SK-N-SH (cell line): ENCODE data around the gene CASS4. TPM values are rescaled to one million over a fixed set of nuclear protein-coding genes. Genes with fewer than 3 reads are reported as not detected.

Experiments
- CTCF ChIA-PET: fragments of 300-600, 350-600 bp; formaldehyde crosslinking; extraction: SDS; loops from one replicate; lab custom pipeline; 2021; lab: Yijun Ruan, JAX
- POLR2A ChIA-PET: fragments of 350-600 bp; sonication (Branson Sonifier 250); formaldehyde crosslinking; extraction: SDS; loops from one replicate; lab custom pipeline; 2020; ENCODE audit warnings: antibody characterized with exemption, inconsistent platforms; lab: Yijun Ruan, JAX
- DNase-seq: peaks from one replicate; pipeline ENCODE4 v3.0.0; 2012
- H2AFZ ChIP-seq: fragments of 200-600 bp; sonication (generic); 2 replicates; pipeline ENCODE4 v1.8.1; 2016; ENCODE audit warnings: antibody characterized with exemption, mild to moderate bottlenecking, low read depth
- H3F3A ChIP-seq: fragments of 200-600 bp; sonication (generic); replicated peaks from 2 replicates; pipeline ENCODE3; 2016; ENCODE audit warnings: antibody characterized with exemption, mild to moderate bottlenecking; ENCODE audit not compliant: insufficient read depth
- H3K27ac ChIP-seq, 2 experiments: fragments of 200-500 bp in 1 of 2; fragments of 200-600 bp in 1 of 2; sonication (Bioruptor generic) in 1 of 2; sonication (generic), shearing (Covaris generic) in 1 of 2; 2 replicates each; pipeline versions ENCODE4 v1.5.1 to v1.6.1; 2014 to 2016; ENCODE audit warnings: low read depth in 2 of 2, inconsistent platforms in 1 of 2, low read length in 1 of 2, mild to moderate bottlenecking in 1 of 2, mixed read lengths in 1 of 2
- H3K27me3 ChIP-seq: fragments of 200-600 bp; sonication (generic), shearing (Covaris generic); 2 replicates; pipeline ENCODE4 v1.6.1; 2016; ENCODE audit warnings: mixed run types; ENCODE audit not compliant: insufficient read depth
- H3K36me3 ChIP-seq, 2 experiments: fragments of 200-500 bp in 1 of 2; fragments of 200-600 bp in 1 of 2; sonication (Bioruptor generic) in 1 of 2; sonication (generic) in 1 of 2; replicated peaks in 1 of 2; 2 replicates each; pipeline versions ENCODE3 to v1.5.1; 2014 to 2016; ENCODE audit warnings: low read length in 1 of 2, mild to moderate bottlenecking in 1 of 2; ENCODE audit not compliant: insufficient read depth in 2 of 2, control insufficient read depth in 1 of 2
- H3K4me1 ChIP-seq, 2 experiments: fragments of 200-500 bp in 1 of 2; fragments of 200-600 bp in 1 of 2; sonication (Bioruptor generic) in 1 of 2; sonication (generic), shearing (Covaris generic) in 1 of 2; 2 replicates each; pipeline versions ENCODE4 v1.5.1 to v1.6.1; 2014 to 2016; ENCODE audit warnings: low read depth in 1 of 2, low read length in 1 of 2, mixed run types in 1 of 2; ENCODE audit not compliant: insufficient read depth in 2 of 2, control insufficient read depth in 1 of 2
- H3K4me2 ChIP-seq: fragments of 200-600 bp; sonication (generic), shearing (Covaris generic); 2 replicates; pipeline ENCODE4 v1.6.1; 2017; ENCODE audit warnings: mixed run types
- H3K4me3 ChIP-seq, 2 experiments: fragments of 200-500 bp in 1 of 2; fragments of 200-600 bp in 1 of 2; sonication (Bioruptor generic) in 1 of 2; sonication (generic), shearing (Covaris generic) in 1 of 2; 2 replicates each; pipeline versions ENCODE4 v1.5.1 to v1.8.1; 2014 to 2016; ENCODE audit warnings: low read depth in 2 of 2, inconsistent platforms in 1 of 2, low read length in 1 of 2, mild to moderate bottlenecking in 1 of 2, mixed read lengths in 1 of 2, moderate library complexity in 1 of 2
- H3K79me2 ChIP-seq: fragments of 200-600 bp; sonication (generic); 2 replicates; pipeline ENCODE4 v1.8.1; 2017; ENCODE audit warnings: mild to moderate bottlenecking; ENCODE audit not compliant: insufficient read depth
- H3K9ac ChIP-seq: fragments of 200-600 bp; sonication (generic); 2 replicates; pipeline ENCODE4 v1.6.1; 2017; ENCODE audit warnings: mixed run types
- H3K9me2 ChIP-seq: fragments of 200-600 bp; sonication (generic); 2 replicates; pipeline ENCODE4 v1.6.1; 2017; ENCODE audit warnings: mixed run types
- H3K9me3 ChIP-seq: fragments of 200-600 bp; sonication (generic); 2 replicates; pipeline ENCODE4 v1.6.1; 2017; ENCODE audit warnings: mixed run types, mild to moderate bottlenecking, moderate library complexity
- H4K20me1 ChIP-seq: fragments of 200-600 bp; sonication (generic); 2 replicates; pipeline ENCODE4 v1.6.1; 2017; ENCODE audit warnings: mild to moderate bottlenecking, mixed run types; ENCODE audit not compliant: insufficient read depth
- CHD2 ChIP-seq: fragments of 150-350 bp; IDR thresholded peaks from 2 replicates; pipeline ENCODE4 v1.6.1; 2018; ENCODE audit warnings: low read length; ENCODE audit not compliant: partially characterized antibody
- EZH2phosphoT487 ChIP-seq: fragments of 200-600 bp; sonication (generic); IDR thresholded peaks from 2 replicates; pipeline ENCODE4 v1.6.1; 2017; ENCODE audit warnings: low read depth, mixed run types, mild to moderate bottlenecking, antibody characterized with exemption, moderate library complexity, borderline replicate concordance
- GABPA ChIP-seq: IDR thresholded peaks from 2 replicates; pipeline ENCODE4 v1.4.0; 2012; ENCODE audit warnings: low read depth, mild to moderate bottlenecking
- MXI1 ChIP-seq: IDR thresholded peaks from 2 replicates; pipeline ENCODE4 v1.6.1; 2012; ENCODE audit warnings: mild to moderate bottlenecking, low read depth, low read length, improper control_type of control experiment
- NFIC ChIP-seq: IDR thresholded peaks from 2 replicates; pipeline ENCODE4 v1.4.0; 2012; ENCODE audit warnings: borderline replicate concordance
- NRF1 ChIP-seq: IDR thresholded peaks from 2 replicates; pipeline ENCODE4 v1.6.1; 2012; ENCODE audit warnings: low read depth, mild to moderate bottlenecking, low read length
- POLR2AphosphoS5 ChIP-seq: IDR thresholded peaks from 2 replicates; pipeline ENCODE4 v1.6.1; 2012; ENCODE audit warnings: low read depth, low read length
- RAD21 ChIP-seq: IDR thresholded peaks from 2 replicates; pipeline ENCODE4 v1.6.1; 2012; ENCODE audit warnings: mild to moderate bottlenecking, low read length
- SMC3 ChIP-seq: IDR thresholded peaks from 2 replicates; pipeline ENCODE4 v1.6.1; 2012; ENCODE audit warnings: low read depth, low read length, improper control_type of control experiment
- YY1 ChIP-seq: IDR thresholded peaks from 2 replicates; pipeline ENCODE4 v1.4.0; 2012; ENCODE audit warnings: low read depth, mild to moderate bottlenecking
- WGBS: methylation state at CpG from one replicate; pipeline ENCODE4 v1.1.6; 2017; ENCODE audit warnings: low lambda C conversion rate; 5-methylcytosine and 5-hydroxymethylcytosine counted together
- polyA plus RNA-seq, 3 experiments: library from polyadenylated mRNA; depleted of rRNA; stranded (reverse); fragments of >200 nt; gene quantifications; 2 replicates each; pipeline ENCODE4 v1.2.3, GENCODE V29; 2012
- TF ChIP-seq, protein P1 (sequence below): fragments of 150-350 bp; IDR thresholded peaks from 2 replicates; pipeline ENCODE4 v1.6.1; 2016; ENCODE audit warnings: mild to moderate bottlenecking, low read depth, low read length

CASS4 gene
- polyA plus RNA-seq, 1 of the 3 experiments (the other 2 are of a cell fraction): not detected

GRCh38 chr20:56368351-56369134 lies 43.5 kb upstream of the CASS4 start:
- no peak overlapping the region for H2AFZ ChIP-seq
- 92% methylated on average over 6 of the region's 6 CpGs for WGBS
- no peak overlapping the region for H3K9ac ChIP-seq
- POLR2A ChIA-PET: no interaction called here
- CTCF ChIA-PET: interaction anchor here (1.4 kb wide), 1 partner anchor 32 kb away, joined by 4 read pairs; no protein-coding TSS in a partner anchor
- peaks cover 17% of the 10 kb centered on the region for H3F3A ChIP-seq
- peaks cover 23 to 53% of the 10 kb centered on the region in 2 experiments for H3K36me3 ChIP-seq
- H3K4me2 ChIP-seq: no peak overlapping the region
- H3K79me2 ChIP-seq: peaks cover 23% of the 10 kb centered on the region; the same call in 1 of the 2 replicates
- no peaks in the 10 kb centered on the region for H3K27me3 ChIP-seq
- H3K4me3 ChIP-seq: no peak overlapping the region
- peaks cover 0 to 2% of the 10 kb centered on the region in 2 experiments; a peak in 1 of 4 replicates for H3K4me1 ChIP-seq
- no peak overlapping the region for H3K27ac ChIP-seq
- H3K9me3 ChIP-seq: no peaks in the 10 kb centered on the region
- TF ChIP-seq POLR2AphosphoS5 (no peak), SMC3 (no peak), RAD21 (no peak), YY1 (no peak), NRF1 (no peak), MXI1 (no peak), GABPA (no peak), NFIC (no peak), CHD2 (no peak)
- H4K20me1 ChIP-seq: no peaks in the 10 kb centered on the region; the same call in 1 of the 2 replicates
- H3K9me2 ChIP-seq: no peaks in the 10 kb centered on the region
- no peak for DNase-seq

GRCh38 chr20:56369179-56369578 lies 42.9 kb upstream of the CASS4 start:
- Histone ChIP-seq H3F3A (peaks cover 17% of the 10 kb centered on the region), H3K36me3 (peaks cover 25 to 53% of the 10 kb centered on the region in 2 experiments), H3K4me3 (no peak overlapping the region), H3K27ac (no peak overlapping the region), H3K27me3 (no peaks in the 10 kb centered on the region), H3K9me3 (no peaks in the 10 kb centered on the region), H3K79me2 (peaks cover 24% of the 10 kb centered on the region), H2AFZ (no peak overlapping the region), H3K9me2 (no peaks in the 10 kb centered on the region), H4K20me1 (peaks cover 2% of the 10 kb centered on the region; the same call in 1 of the 2 replicates), H3K4me2 (no peak overlapping the region), H3K4me1 (peaks cover 2% of the 10 kb centered on the region in 2 experiments; a peak in 1 of 4 replicates), H3K9ac (no peak overlapping the region)
- TF ChIP-seq CHD2 (no peak), YY1 (no peak), EZH2phosphoT487 (no peak)
- TF ChIP-seq, protein P1, sequence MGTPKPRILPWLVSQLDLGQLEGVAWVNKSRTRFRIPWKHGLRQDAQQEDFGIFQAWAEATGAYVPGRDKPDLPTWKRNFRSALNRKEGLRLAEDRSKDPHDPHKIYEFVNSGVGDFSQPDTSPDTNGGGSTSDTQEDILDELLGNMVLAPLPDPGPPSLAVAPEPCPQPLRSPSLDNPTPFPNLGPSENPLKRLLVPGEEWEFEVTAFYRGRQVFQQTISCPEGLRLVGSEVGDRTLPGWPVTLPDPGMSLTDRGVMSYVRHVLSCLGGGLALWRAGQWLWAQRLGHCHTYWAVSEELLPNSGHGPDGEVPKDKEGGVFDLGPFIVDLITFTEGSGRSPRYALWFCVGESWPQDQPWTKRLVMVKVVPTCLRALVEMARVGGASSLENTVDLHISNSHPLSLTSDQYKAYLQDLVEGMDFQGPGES: no peak
- ChIA-PET CTCF (interaction anchor here (1.4 kb wide), 1 partner anchor 32 kb away, joined by 4 read pairs; no protein-coding TSS in a partner anchor), POLR2A (no interaction called here)
- no peak for DNase-seq
- 96% methylated on average over 4 of the region's 4 CpGs for WGBS
